Measurements from ENCODE around the gene MRPL53. TPM values are rescaled to one million over a fixed set of nuclear protein-coding genes. Genes with fewer than 3 reads are reported as not detected.

MRPL53 gene
- total RNA-seq, 2 experiments from 2014 or later, result 72.5 to 83.1 TPM

GRCh38 chr2:74507926-74508520, 35.5 kb upstream of the MRPL53 start:
- DNase-seq, result peak; percentile 18
- CTCF ChIA-PET, result interaction anchor here (0.5 to 0.9 kb wide), 2 partner anchors 15 to 56 kb away, joined by 3 to 5 read pairs; no protein-coding TSS in a partner anchor
- POLR2A ChIA-PET, result interaction anchor here (1.2 kb wide), 1 partner anchor 25 kb away, joined by 3 read pairs; the partner anchor contains the start of genes CCDC142 and TTC31
- H3K27me3 Mint-ChIP-seq, result peaks cover 40% of the 10 kb centered on the region
- peaks cover 32% of the 10 kb centered on the region for H3K36me3 Mint-ChIP-seq (ENCODE audit: low read depth)
- peaks cover 56% of the 10 kb centered on the region for H3K4me1 Mint-ChIP-seq
- H3K4me3 Mint-ChIP-seq, result peak overlapping the region; percentile 93
- peak overlapping the region; percentile 100 for H3K27ac Mint-ChIP-seq
- no peaks in the 10 kb centered on the region for H3K9me3 Mint-ChIP-seq

DNA sequence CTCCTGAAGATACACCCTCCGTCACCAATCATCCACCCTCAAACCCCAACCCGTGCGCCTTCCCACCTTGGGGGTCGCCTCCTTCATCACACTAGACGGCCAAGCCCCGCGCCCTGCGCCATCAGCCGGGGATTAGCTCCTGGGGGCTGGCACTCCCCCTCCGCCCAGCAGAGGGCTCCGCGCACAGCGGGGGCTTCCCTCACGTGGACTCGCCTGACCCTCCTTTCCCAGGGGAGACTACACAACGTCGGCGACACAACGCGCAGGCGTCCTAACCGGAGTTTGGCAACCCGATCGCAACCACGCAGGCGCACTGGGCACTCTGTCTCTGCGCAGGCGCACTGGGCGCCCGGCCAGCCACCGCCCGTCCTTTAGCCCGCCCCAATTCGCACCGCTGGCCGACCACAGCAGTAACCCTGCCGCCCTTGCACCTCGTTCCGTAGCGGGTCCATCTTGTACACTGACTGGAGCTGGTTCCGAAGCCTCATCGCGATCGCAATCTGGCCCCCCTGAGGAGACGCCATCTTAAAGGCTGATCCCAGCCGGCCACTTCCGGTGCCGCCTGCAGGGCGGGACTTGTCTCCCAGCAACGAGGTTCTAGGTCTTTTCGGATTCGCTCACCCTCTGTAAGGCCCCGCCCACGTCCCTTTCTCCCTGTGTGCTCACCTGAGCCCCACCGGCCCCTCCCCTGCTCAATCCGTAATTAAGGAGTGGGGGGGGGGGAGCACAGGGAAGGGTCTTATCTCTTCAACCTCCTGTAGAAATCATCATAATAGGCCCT, 34.9 kb upstream of the MRPL53 start, which contains the start of gene PCGF1:
TSS of gene PCGF1 (minus strand) at position 551 of the 781 bp plus-strand sequence. CDS start at position 524, 27 bp downstream.
- Mint-ChIP-seq H3K4me1 (peaks cover 60% of the 10 kb centered on the region), H3K9me3 (no peaks in the 10 kb centered on the region), H3K27ac (peak within 1 kb of the TSS; percentile 100), H3K4me3 (peak within 1 kb of the TSS; percentile 93), H3K27me3 (peaks cover 40% of the 10 kb centered on the region), H3K36me3 (ENCODE audit: low read depth) (peaks cover 30% of the 10 kb centered on the region)
- CTCF ChIA-PET, result interaction anchor here (0.9 to 1.4 kb wide), 3 partner anchors 10 to 52 kb away, joined by 3 read pairs; partner anchors contain the start of gene INO80B
- POLR2A ChIA-PET, result interaction anchor here (1.2 kb wide), 1 partner anchor 25 kb away, joined by 3 read pairs; the partner anchor contains the start of genes CCDC142 and TTC31
- peak; percentile 99 for DNase-seq

DNA sequence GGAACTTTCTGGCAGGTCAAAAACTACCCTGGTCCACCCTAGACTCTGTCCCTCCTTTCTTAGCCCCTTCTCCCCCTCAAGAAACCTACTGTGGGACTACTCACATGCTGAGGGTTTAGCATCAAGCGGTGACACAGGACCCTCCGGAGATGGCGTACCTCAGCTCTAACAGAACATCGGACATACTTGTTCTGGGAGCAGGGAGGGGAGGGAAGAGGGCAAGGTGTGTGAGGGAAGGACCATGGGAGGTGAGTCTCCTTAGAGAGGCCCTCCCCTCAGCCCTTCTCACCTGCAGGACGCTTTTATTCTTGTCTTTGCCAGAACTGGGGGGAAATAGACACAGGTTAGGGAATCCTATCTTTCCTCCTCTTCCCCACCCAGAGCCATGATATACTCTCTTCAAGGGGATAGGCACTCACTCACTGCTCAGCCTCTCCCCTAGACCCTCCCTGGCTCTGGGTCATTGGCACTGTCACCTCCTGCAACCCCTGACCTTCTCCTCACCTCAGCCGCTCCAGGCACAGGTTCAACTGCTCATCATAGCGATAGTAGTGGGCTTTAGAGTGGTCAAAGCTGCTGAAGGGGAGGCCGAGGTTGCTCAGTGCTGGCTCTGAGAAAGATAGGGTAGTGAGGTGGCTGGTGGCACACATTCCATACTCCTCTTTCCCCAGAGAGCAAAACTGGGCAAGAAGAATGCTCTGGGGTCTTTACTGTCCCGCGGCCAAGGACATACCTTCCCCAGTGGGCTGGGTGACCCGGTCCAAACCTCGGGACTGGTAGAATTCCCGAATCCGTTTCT, 33.2 kb upstream of the MRPL53 start:
- Mint-ChIP-seq H3K4me1 (peaks cover 65% of the 10 kb centered on the region), H3K27me3 (peaks cover 42% of the 10 kb centered on the region), H3K27ac (no peak overlapping the region), H3K9me3 (no peaks in the 10 kb centered on the region), H3K4me3 (peak overlapping the region; percentile 10), H3K36me3 (ENCODE audit: low read depth) (peaks cover 38% of the 10 kb centered on the region)
- ChIA-PET CTCF (interaction anchor here (1.2 to 1.6 kb wide), 3 partner anchors 8 to 26 kb away, joined by 3 read pairs; partner anchors contain the start of genes AUP1 and HTRA2), POLR2A (interaction anchor here (0.5 kb wide), 1 partner anchor 30 kb away, joined by 4 read pairs; no protein-coding TSS in a partner anchor)
- DNase-seq, result no peak

DNA sequence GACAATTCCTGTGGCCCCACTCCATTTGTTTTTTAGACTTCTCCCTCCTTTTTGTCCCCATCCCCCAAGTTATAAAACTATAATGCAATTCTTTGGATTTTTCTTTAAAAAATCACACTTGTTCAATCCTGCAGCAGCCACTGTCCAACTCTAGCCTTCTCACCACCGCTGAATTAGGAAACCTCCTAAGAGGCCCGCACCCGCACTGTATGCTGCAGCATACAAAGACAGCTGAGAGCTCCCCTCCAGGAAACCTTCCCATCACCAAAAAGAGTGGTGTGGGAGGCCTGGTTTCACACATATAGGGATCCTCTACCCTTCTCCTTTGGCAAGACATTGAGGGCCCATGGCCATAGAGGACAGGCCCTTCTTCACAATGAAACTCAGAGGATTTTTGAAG, 32.1 kb upstream of the MRPL53 start:
- no peak for DNase-seq
- Mint-ChIP-seq H3K4me1 (peaks cover 63% of the 10 kb centered on the region), H3K9me3 (no peaks in the 10 kb centered on the region), H3K36me3 (ENCODE audit: low read depth) (peaks cover 38% of the 10 kb centered on the region), H3K27ac (peak overlapping the region; percentile 60), H3K27me3 (peaks cover 45% of the 10 kb centered on the region), H3K4me3 (peak overlapping the region; percentile 14)
- POLR2A ChIA-PET, result no interaction called here
- CTCF ChIA-PET, result interaction anchor here (0.7 to 3.4 kb wide), 6 partner anchors 9 to 26 kb away, joined by 3 to 16 read pairs (median 4); partner anchors contain the start of genes AUP1, CCDC142, DQX1 and HTRA2

- no peak for DNase-seq
- POLR2A ChIA-PET, result interaction anchor here (0.6 kb wide), 1 partner anchor 76 kb away, joined by 3 read pairs; no protein-coding TSS in a partner anchor
- Mint-ChIP-seq H3K9me3 (no peaks in the 10 kb centered on the region), H3K27me3 (peaks cover 50% of the 10 kb centered on the region), H3K4me3 (peak overlapping the region; percentile 54), H3K4me1 (peaks cover 67% of the 10 kb centered on the region), H3K36me3 (ENCODE audit: low read depth) (peaks cover 38% of the 10 kb centered on the region), H3K27ac (peak overlapping the region; percentile 60)
- CTCF ChIA-PET, result interaction anchor here (0.6 to 3.4 kb wide), 10 partner anchors 10 to 42 kb away, joined by 3 to 16 read pairs (median 3); partner anchors contain the start of genes AUP1, CCDC142, DQX1 and HTRA2
These were observed 31.3 kb upstream of the MRPL53 start for GRCh38 chr2:74503506-74504475.

GRCh38 chr2:74502720-74503505, 30.4 kb upstream of the MRPL53 start:
- H3K27ac Mint-ChIP-seq, result no peak overlapping the region
- peaks cover 58% of the 10 kb centered on the region for H3K27me3 Mint-ChIP-seq
- H3K4me3 Mint-ChIP-seq, result peak overlapping the region; percentile 54
- peaks cover 40% of the 10 kb centered on the region for H3K36me3 Mint-ChIP-seq (ENCODE audit: low read depth)
- CTCF ChIA-PET, result interaction anchor here (1.2 to 3.4 kb wide), 6 partner anchors 11 to 28 kb away, joined by 3 to 16 read pairs (median 6); partner anchors contain the start of genes AUP1, CCDC142, HTRA2 and TLX2
- DNase-seq, result peak; percentile 38
- no peaks in the 10 kb centered on the region for H3K9me3 Mint-ChIP-seq
- peaks cover 67% of the 10 kb centered on the region for H3K4me1 Mint-ChIP-seq
- POLR2A ChIA-PET, result interaction anchor here (0.6 kb wide), 1 partner anchor 76 kb away, joined by 3 read pairs; no protein-coding TSS in a partner anchor

- Mint-ChIP-seq H3K27me3 (peaks cover 62% of the 10 kb centered on the region), H3K4me3 (peak overlapping the region; percentile 54), H3K9me3 (no peaks in the 10 kb centered on the region), H3K4me1 (peaks cover 69% of the 10 kb centered on the region), H3K27ac (no peak overlapping the region), H3K36me3 (ENCODE audit: low read depth) (peaks cover 40% of the 10 kb centered on the region)
- CTCF ChIA-PET, result interaction anchor here (1.6 to 3.4 kb wide), 4 partner anchors 7 to 20 kb away, joined by 4 to 16 read pairs (median 13); partner anchors contain the start of genes CCDC142 and TTC31
- POLR2A ChIA-PET, result no interaction called here
- DNase-seq, result no peak
These were observed 29.8 kb upstream of the MRPL53 start for GRCh38 chr2:74502147-74502719.

DNA sequence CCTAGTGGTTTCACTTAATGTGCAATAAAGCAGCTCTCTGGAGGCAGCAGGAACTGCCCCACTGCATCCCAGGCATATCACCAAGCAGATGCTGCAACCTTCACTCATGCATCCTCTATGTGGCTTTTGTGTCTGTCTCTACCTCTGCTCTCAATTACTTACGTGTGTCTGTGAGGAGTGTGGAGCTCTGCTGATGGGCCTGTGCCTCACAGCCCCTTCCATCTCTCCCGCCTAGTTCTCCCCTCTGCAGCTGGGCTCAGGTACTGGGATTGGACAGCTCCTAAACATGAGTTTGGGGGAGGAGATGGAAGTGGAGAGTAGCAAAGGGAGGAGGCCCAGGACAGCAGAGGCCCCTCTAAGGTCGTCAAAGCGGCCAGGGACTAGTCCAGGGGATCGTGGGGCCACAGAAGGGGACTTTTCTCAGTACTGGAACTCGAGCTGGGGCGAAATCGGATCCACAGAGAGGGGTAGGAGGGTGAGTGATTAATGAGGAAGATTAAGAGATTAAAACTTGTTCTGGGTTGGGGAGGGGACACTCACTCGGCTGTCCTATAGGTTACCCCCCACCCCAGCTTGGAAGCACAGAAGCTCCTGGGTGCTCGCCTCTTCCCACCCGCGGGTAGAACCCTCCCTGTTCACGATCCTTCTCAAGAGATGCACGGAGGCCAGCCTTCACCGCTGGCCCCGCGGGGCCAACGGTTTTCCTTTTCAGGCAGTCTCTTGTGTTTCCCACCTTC, 29.0 kb upstream of the MRPL53 start:
- ChIA-PET POLR2A (no interaction called here), CTCF (interaction anchor here (0.7 to 5.6 kb wide), 7 partner anchors 8 to 86 kb away, joined by 3 to 38 read pairs (median 10); partner anchors contain the start of genes CCDC142, TTC31 and WBP1)
- no peak overlapping the region for H3K27ac Mint-ChIP-seq
- peaks cover 35% of the 10 kb centered on the region for H3K36me3 Mint-ChIP-seq (ENCODE audit: low read depth)
- H3K4me3 Mint-ChIP-seq, result peak overlapping the region; percentile 4
- H3K4me1 Mint-ChIP-seq, result peaks cover 64% of the 10 kb centered on the region
- no peaks in the 10 kb centered on the region for H3K9me3 Mint-ChIP-seq
- peaks cover 62% of the 10 kb centered on the region for H3K27me3 Mint-ChIP-seq
- no peak for DNase-seq

DNA sequence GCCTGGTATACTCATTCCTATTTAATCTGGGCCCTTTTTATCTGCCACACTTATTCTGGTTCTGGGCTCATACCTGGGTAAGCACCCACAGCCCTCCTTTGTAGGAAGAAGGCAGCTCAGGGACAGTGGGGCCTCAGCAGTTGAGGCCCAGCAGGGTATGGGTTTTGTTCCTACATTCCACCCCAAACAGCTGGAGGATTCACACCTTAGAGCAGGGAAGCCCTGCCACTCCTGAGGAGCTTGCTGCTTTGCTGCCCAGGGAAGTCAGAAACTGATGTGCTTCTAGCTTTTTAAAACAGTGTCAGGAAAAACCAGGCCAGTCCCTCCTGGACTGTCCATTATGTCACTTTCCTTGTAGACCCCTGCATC, 28.1 kb upstream of the MRPL53 start:
- CTCF ChIA-PET, result interaction anchor here (0.7 to 5.6 kb wide), 8 partner anchors 8 to 87 kb away, joined by 3 to 38 read pairs (median 4); partner anchors contain the start of genes CCDC142, TTC31 and WBP1
- no peak for DNase-seq
- H3K27me3 Mint-ChIP-seq, result peaks cover 62% of the 10 kb centered on the region
- H3K9me3 Mint-ChIP-seq, result no peaks in the 10 kb centered on the region
- H3K4me1 Mint-ChIP-seq, result peaks cover 59% of the 10 kb centered on the region
- H3K36me3 Mint-ChIP-seq (ENCODE audit: low read depth), result peaks cover 31% of the 10 kb centered on the region
- H3K4me3 Mint-ChIP-seq, result no peak overlapping the region
- H3K27ac Mint-ChIP-seq, result no peak overlapping the region
- POLR2A ChIA-PET, result no interaction called here

Measured in activated CD4-positive, alpha-beta T cell treated with anti-CD3 and anti-CD28 coated beads, Interleukin-2, amount 10 ng/mL, durations not matched to agents 7 days and 5 days (primary cell).